A549 treated with CORT108297 at 1 μM for 4 hours (cell line): ENCODE results near the gene IGFN1. TPM values are rescaled to one million over a fixed set of nuclear protein-coding genes. Genes with fewer than 3 reads are reported as not detected.

Experiments used
- total RNA-seq: library from RNA; stranded (reverse); fragments of 200-300 nt; extraction: Qiagen RNA extraction; gene quantifications from 5 replicates; pipeline ENCODE4 v1.2.3, GENCODE V29; 2022

IGFN1 gene
- 0.65 to 1.4 TPM (median 0.99 TPM) in 5 replicates for total RNA-seq

GRCh38 chr1:201190624-201191051 is at the start of gene IGFN1:
TSS of gene IGFN1 (plus strand) at chr1:201190824. CDS start at chr1:201193294, 2,470 bp downstream.

GRCh38 chr1:201154389-201155165 is 36.0 kb upstream of the IGFN1 start, which contains the start of gene TMEM9:
TSS of gene TMEM9 (minus strand) at chr1:201154474. CDS start at chr1:201153923, 551 bp downstream.

Other genes starting within 250 kb of the IGFN1 start
- gene KIF21B, start 167.1 kb upstream of the IGFN1 start, total RNA-seq, result 1.5 to 3.3 TPM (median 2.5 TPM) in 5 replicates
- 0.01 TPM in 1 of 5 replicates, not detected in the others for gene CACNA1S, start 78.4 kb upstream of the IGFN1 start, total RNA-seq
- gene ASCL5, start 63.6 kb upstream of the IGFN1 start, total RNA-seq, result 0.08 to 0.21 TPM (median 0.15 TPM) in 4 of 5 replicates, not detected in the other
- gene TMEM9, start 36.4 kb upstream of the IGFN1 start, total RNA-seq, result 75.3 to 95.2 TPM (median 90.8 TPM) in 5 replicates
- 0.03 to 0.05 TPM (median 0.05 TPM) in 5 replicates for gene PKP1, start 92.7 kb downstream of the IGFN1 start, total RNA-seq
- 0.10 TPM in 1 of 5 replicates, not detected in the others for gene TNNT2, start 186.9 kb downstream of the IGFN1 start, total RNA-seq
- 0.43 to 0.80 TPM (median 0.54 TPM) in 5 replicates for gene LAD1, start 208.5 kb downstream of the IGFN1 start, total RNA-seq
- not detected in 5 replicates for gene TNNI1, start 230.9 kb downstream of the IGFN1 start, total RNA-seq